Tibial nerve (tissue), 4 donors: ENCODE results near the gene SHISA8.

ENCODE experiments used
- CTCF ChIP-seq, 5 experiments: fragments of 200-600 bp in 3 of 5; fragments of 450-650 bp in 2 of 5; sonication (generic) in 3 of 5; IDR thresholded peaks; one replicate each; pipeline ENCODE4 v1.5.1; 2016 to 2019; ENCODE audit warnings: antibody characterized with exemption in 5 of 5, mild to moderate bottlenecking in 3 of 5, moderate library complexity in 2 of 5
- EP300 ChIP-seq, 2 donors: sonication (generic); formaldehyde crosslinking; IDR thresholded peaks; one replicate each; pipeline ENCODE4 v1.6.1; 2017; ENCODE audit warnings: antibody characterized with exemption in 2 of 2, mild to moderate bottlenecking in 1 of 2
- POLR2A ChIP-seq, 2 donors: fragments of 450-650 bp; IDR thresholded peaks; one replicate each; pipeline ENCODE4 v1.6.1; 2017; ENCODE audit warnings: antibody characterized with exemption in 2 of 2, mild to moderate bottlenecking in 2 of 2, moderate library complexity in 2 of 2

- TF ChIP-seq EP300 (IDR thresholded peaks at IDR 0.05) (no peak), CTCF (IDR thresholded peaks at IDR 0.05) (no peak), POLR2A (IDR thresholded peaks at IDR 0.05) (no peak)
Measured at GRCh38 chr22:41919357-41920224, 4.7 kb upstream of the SHISA8 start.
